ENCODE data around the gene TMEM72.

DNA sequence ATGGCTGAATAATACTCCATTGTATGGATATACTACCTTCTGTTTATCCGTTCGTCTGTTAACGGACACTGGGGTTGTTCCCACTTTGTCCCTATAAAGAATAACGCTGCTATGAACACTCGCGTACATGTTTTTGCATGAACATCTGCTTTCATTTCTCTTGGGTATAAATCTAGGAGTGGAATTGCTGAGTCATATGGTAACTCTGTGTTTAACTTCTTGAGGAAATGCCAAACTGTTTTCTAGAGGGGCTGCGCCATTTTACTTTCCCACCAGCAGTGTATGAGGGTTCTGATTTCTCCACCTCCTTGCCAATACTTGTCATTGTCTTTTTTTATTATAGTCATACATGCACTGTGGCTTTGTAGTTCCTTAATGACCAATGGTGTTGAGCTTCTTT is 27.8 kb downstream of the TMEM72 start:
- TF ChIP-seq GATA2 (IDR thresholded peaks at IDR 0.05; ENCODE audit: low read depth, low read length) (no peak), GATA3 (IDR thresholded peaks at IDR 0.05; ENCODE audit: low read depth, low read length) (no peak)

Data from SH-SY5Y (cell line).